Chondrocyte (in vitro differentiated cells): ENCODE results near the gene LPIN1. TPM values are rescaled to one million over a fixed set of nuclear protein-coding genes. Genes with fewer than 3 reads are reported as not detected.

Experiments
- DNase-seq: peaks from one replicate; pipeline ENCODE4 v3.0.0; 2021; ENCODE audit warnings: mixed read lengths, low spot score
- H3K27ac Mint-ChIP-seq: one replicate; pipeline ENCODE4 v1.8.0; 2021; ENCODE audit warnings: mild to moderate bottlenecking, moderate library complexity, mixed read lengths; ENCODE audit not compliant: unreplicated experiment
- H3K27me3 Mint-ChIP-seq: 2 replicates; pipeline ENCODE4 v1.8.0; 2021; ENCODE audit warnings: low read depth, mixed read lengths
- H3K36me3 Mint-ChIP-seq: 2 replicates; pipeline ENCODE4 v1.8.0; 2021; ENCODE audit warnings: low read depth, mixed read lengths
- H3K4me1 Mint-ChIP-seq: 2 replicates; pipeline ENCODE4 v1.8.0; 2021; ENCODE audit warnings: low read depth, mild to moderate bottlenecking, mixed read lengths
- H3K4me3 Mint-ChIP-seq: one replicate; pipeline ENCODE4 v1.8.0; 2021; ENCODE audit warnings: mild to moderate bottlenecking, moderate library complexity, mixed read lengths; ENCODE audit not compliant: unreplicated experiment
- H3K9me3 Mint-ChIP-seq: 2 replicates; pipeline ENCODE4 v1.8.0; 2021; ENCODE audit warnings: low read depth, mixed read lengths
- CTCF ChIP-seq: fragments of 200-600 bp; sonication (generic); IDR thresholded peaks from 2 replicates; pipeline ENCODE4 v1.5.0; 2021; ENCODE audit warnings: antibody characterized with exemption, mild to moderate bottlenecking, moderate library complexity
- total RNA-seq: library from RNA; stranded (reverse); gene quantifications from 3 replicates; pipeline ENCODE4 v1.2.1, GENCODE V29; 2021

The LPIN1 gene
- total RNA-seq, 1 donor from 2014 or later = 17.5 TPM

- H3K9me3 Mint-ChIP-seq = no peaks in the 10 kb centered on the region
- peaks cover 13% of the 10 kb centered on the region for H3K4me1 Mint-ChIP-seq
- H3K27me3 Mint-ChIP-seq = no peaks in the 10 kb centered on the region
- H3K27ac Mint-ChIP-seq = no peak overlapping the region
- H3K36me3 Mint-ChIP-seq = peaks cover 23% of the 10 kb centered on the region
- no peak overlapping the region for H3K4me3 Mint-ChIP-seq
- no peak for DNase-seq
- no peak for TF ChIP-seq CTCF
Observed at GRCh38 chr2:11781602-11782001, 35.2 kb downstream of the LPIN1 start.

GRCh38 chr2:11784280-11784679, 37.8 kb downstream of the LPIN1 start:
- Mint-ChIP-seq H3K27ac (no peak overlapping the region), H3K9me3 (no peaks in the 10 kb centered on the region), H3K4me1 (peaks cover 7% of the 10 kb centered on the region), H3K27me3 (no peaks in the 10 kb centered on the region), H3K36me3 (peaks cover 32% of the 10 kb centered on the region), H3K4me3 (no peak overlapping the region)
- TF ChIP-seq CTCF = no peak
- DNase-seq = no peak

- no peak overlapping the region for H3K27ac Mint-ChIP-seq
- no peaks in the 10 kb centered on the region for H3K9me3 Mint-ChIP-seq
- no peaks in the 10 kb centered on the region for H3K27me3 Mint-ChIP-seq
- H3K36me3 Mint-ChIP-seq = peaks cover 33% of the 10 kb centered on the region
- peak overlapping the region; percentile 40 for H3K4me3 Mint-ChIP-seq
- peak; percentile 99 for TF ChIP-seq CTCF
- peaks cover 4% of the 10 kb centered on the region for H3K4me1 Mint-ChIP-seq
- no peak for DNase-seq
Observed at GRCh38 chr2:11784747-11785610, 38.5 kb downstream of the LPIN1 start.

- Mint-ChIP-seq H3K9me3 (no peaks in the 10 kb centered on the region), H3K36me3 (peaks cover 35% of the 10 kb centered on the region), H3K27ac (no peak overlapping the region)
Observed at GRCh38 chr2:11785611-11785940, 39.1 kb downstream of the LPIN1 start.

GRCh38 chr2:11786191-11786590, 39.8 kb downstream of the LPIN1 start:
- no peaks in the 10 kb centered on the region for H3K27me3 Mint-ChIP-seq
- no peak overlapping the region for H3K27ac Mint-ChIP-seq

More at GRCh38 chr2:11785611-11785940, 39.1 kb downstream of the LPIN1 start:
- no peak overlapping the region for H3K4me3 Mint-ChIP-seq
- no peaks in the 10 kb centered on the region for H3K27me3 Mint-ChIP-seq
- DNase-seq = no peak
- H3K4me1 Mint-ChIP-seq = peaks cover 4% of the 10 kb centered on the region
- TF ChIP-seq CTCF = no peak

More at GRCh38 chr2:11786191-11786590, 39.8 kb downstream of the LPIN1 start:
- no peak for DNase-seq
- Mint-ChIP-seq H3K36me3 (peaks cover 40% of the 10 kb centered on the region), H3K9me3 (no peaks in the 10 kb centered on the region), H3K4me3 (no peak overlapping the region), H3K4me1 (peaks cover 4% of the 10 kb centered on the region)
- no peak for TF ChIP-seq CTCF
